Psoas muscle (tissue), 8 donors: Measurements from ENCODE around the gene NEDD9. TPM values are rescaled to one million over a fixed set of nuclear protein-coding genes. Genes with fewer than 3 reads are reported as not detected.
A peak's percentile ranks its signal among the peaks of the same experiment; 100 is the strongest.

Experiments
- ATAC-seq, 4 donors: fragments of 200-7000 bp; cut with Tn5 transposase; one replicate each; pipeline ENCODE4 v1.9.1; 2020; ENCODE audit warnings: moderate library complexity in 3 of 4, mild to moderate bottlenecking in 2 of 4
- DNase-seq, 2 donors: peaks; one replicate each; pipeline ENCODE4 v3.0.0-alpha.2; 2020
- H3K27ac ChIP-seq: fragments of 200-600 bp; one replicate; pipeline ENCODE4 v1.8.0; 2022
- H3K27me3 ChIP-seq, 3 donors: fragments of 200-600 bp in 1 of 3; one replicate each; pipeline versions ENCODE4 v1.6.1 to v1.8.0; 2013 to 2022; ENCODE audit warnings: low read length in 2 of 3, mild to moderate bottlenecking in 2 of 3, moderate library complexity in 1 of 3; ENCODE audit not compliant: insufficient read depth in 3 of 3
- H3K36me3 ChIP-seq, 2 donors: fragments of 200-600 bp in 1 of 2; one replicate each; pipeline versions ENCODE4 v1.6.1 to v1.8.0; 2013 to 2022; ENCODE audit warnings: low read depth in 1 of 2, mild to moderate bottlenecking in 1 of 2, moderate library complexity in 1 of 2; ENCODE audit not compliant: insufficient read depth in 1 of 2
- H3K4me1 ChIP-seq: fragments of 200-600 bp; one replicate; pipeline ENCODE4 v1.8.0; 2022
- H3K4me3 ChIP-seq: fragments of 200-600 bp; one replicate; pipeline ENCODE4 v1.8.0; 2022; ENCODE audit warnings: mild to moderate bottlenecking
- H3K9me3 ChIP-seq: fragments of 200-600 bp; one replicate; pipeline ENCODE4 v1.8.0; 2022
- CTCF ChIP-seq: fragments of 200-600 bp; IDR thresholded peaks from one replicate; pipeline ENCODE4 v1.8.0; 2022; ENCODE audit warnings: antibody characterized with exemption
- WGBS, 3 donors: extraction: QIAGEN DNeasy Blood & Tissue Kit; methylation state at CpG; one replicate each; pipeline versions ENCODE4 v1.1.6 to v1.1.7; 2013; 5-methylcytosine and 5-hydroxymethylcytosine counted together
- intact Hi-C, 2 donors: fragments of 100-400 bp; cut with DNase I; formaldehyde crosslinking; loops; one replicate each; pipeline versions ENCODE4 v1.11.0 to v1.14.2; 2022
- polyA plus RNA-seq, 3 donors: library from polyadenylated mRNA; stranded (reverse); fragments of 200-250 nt; gene quantifications; one replicate each; pipeline ENCODE4 v1.2.3, GENCODE V29; 2013
- total RNA-seq, 4 donors: library from RNA; stranded (reverse); fragmentation: NEBNext Ultra II Directional in 2 of 4; extraction: Animal tissue kit (Norgen Biotek cat#: 25700) in 2 of 4; gene quantifications; one replicate each; pipeline versions ENCODE4 v1.2.1 to v1.2.4, GENCODE V29; 2021 to 2023
- donor health status: healthy with polysubstance abuse.
- donor health status: DM: no; HTN: no; CAD: no; lungs with moderate emphysema.
- donor health status: Bipolar disorder and iron deficiency.
- donor health status: healthy.
- donor health status: DM: yes; HTN: yes; CAD: no.
- donor health status: DM: no; HTN: no; CAD: no.
- donor health status: DM: no; HTN: no; CAD: no.
- donor health status: DM: yes; HTN: yes; CAD: no.

Gene NEDD9
- total and polyA plus RNA-seq, 7 donors = 9.0 to 15.7 (median 11.2) TPM

GRCh38 chr6:11200356-11200755 lies 32.1 kb downstream of the NEDD9 start:
- no peak overlapping the region for H3K27ac ChIP-seq
- H3K4me1 ChIP-seq = no peaks in the 10 kb centered on the region

GRCh38 chr6:11198663-11199603 lies 33.5 kb downstream of the NEDD9 start:
- intact Hi-C loops = no loop called here
- Histone ChIP-seq H3K4me3 (no peak overlapping the region), H3K36me3 (no peaks in the 10 kb centered on the region), H3K27ac (peak overlapping the region; percentile 32), H3K4me1 (no peaks in the 10 kb centered on the region), H3K27me3 (no peaks in the 10 kb centered on the region), H3K9me3 (no peaks in the 10 kb centered on the region)
- WGBS, 3 donors = 78 to 82% (median 79%) methylated on average over 5 of the region's 5 CpGs
- no peak for DNase-seq
- no peak for ATAC-seq
- no peak for TF ChIP-seq CTCF

More at GRCh38 chr6:11200356-11200755, 32.1 kb downstream of the NEDD9 start:
- ATAC-seq (no peak), DNase-seq (no peak)
- Histone ChIP-seq H3K4me3 (no peak overlapping the region), H3K9me3 (no peaks in the 10 kb centered on the region), H3K27me3 (no peaks in the 10 kb centered on the region), H3K36me3 (no peaks in the 10 kb centered on the region)
- WGBS, 3 donors = 88 to 100% (median 100%) methylated on average over 1 of the region's 1 CpG
- TF ChIP-seq CTCF = no peak
- intact Hi-C loops = no loop called here

- Histone ChIP-seq H3K27me3 (no peaks in the 10 kb centered on the region), H3K4me3 (no peak overlapping the region), H3K27ac (peak overlapping the region; percentile 8), H3K36me3 (peaks cover 0 to 5% of the 10 kb centered on the region in 2 donors), H3K9me3 (no peaks in the 10 kb centered on the region), H3K4me1 (no peaks in the 10 kb centered on the region)
- ATAC-seq (no peak), DNase-seq (no peak)
- intact Hi-C loops = no loop called here
- TF ChIP-seq CTCF = no peak
- WGBS, 3 donors = 93 to 94% (median 93%) methylated on average over 8 of the region's 8 CpGs
Measured at GRCh38 chr6:11197850-11198249, 34.6 kb downstream of the NEDD9 start.

GRCh38 chr6:11197175-11197536 lies 35.3 kb downstream of the NEDD9 start:
- no peak for DNase-seq
- 18 to 30% (median 19%) methylated on average over 3 of the region's 3 CpGs for WGBS, 3 donors
- Histone ChIP-seq H3K27ac (peak overlapping the region; percentile 30), H3K9me3 (no peaks in the 10 kb centered on the region), H3K27me3 (no peaks in the 10 kb centered on the region), H3K4me1 (no peaks in the 10 kb centered on the region), H3K4me3 (no peak overlapping the region), H3K36me3 (peaks cover 0 to 11% of the 10 kb centered on the region in 2 donors)
- intact Hi-C loops = no loop called here
- no peak for TF ChIP-seq CTCF
- ATAC-seq = no peak
